ENCODE measurements around the gene PPP1R1A. TPM values are rescaled to one million over a fixed set of nuclear protein-coding genes. Genes with fewer than 3 reads are reported as not detected.

PPP1R1A gene
- total RNA-seq, 1 experiment from 2014 or later = 110 TPM

GRCh38 chr12:54622463-54623183 is 34.2 kb upstream of the PPP1R1A start:
- CTCF ChIA-PET = interaction anchor here (1.2 kb wide), 1 partner anchor 19 kb away, joined by 3 read pairs; no protein-coding TSS in a partner anchor
- H3K27ac ChIP-seq (ENCODE audit: low read depth, low read length, poor library complexity, severe bottlenecking) = peak overlapping the region; percentile 98

GRCh38 chr12:54616933-54617680 is 28.6 kb upstream of the PPP1R1A start:
- BruUV-seq (replicated peaks) = no TSS peak
- Histone ChIP-seq H3K27me3 (replicated peaks; ENCODE audit: insufficient read depth, low read depth, low read length, poor library complexity) (no peaks in the 10 kb centered on the region), H3K36me3 (ENCODE audit: insufficient read depth, low read length, poor library complexity, severe bottlenecking) (no peaks in the 10 kb centered on the region), H3K27ac (ENCODE audit: low read depth, low read length, poor library complexity, severe bottlenecking) (no peak overlapping the region), H3K4me1 (ENCODE audit: insufficient read depth, low read length, poor library complexity, severe bottlenecking) (peaks cover 15% of the 10 kb centered on the region), H3K9me3 (ENCODE audit: low read depth, low read length, poor library complexity, severe bottlenecking) (no peaks in the 10 kb centered on the region), H3K4me3 (ENCODE audit: low read depth, low read length, poor library complexity, severe bottlenecking) (no peak overlapping the region)
- POLR2A ChIA-PET (ENCODE audit: low non-redundant PET) = no interaction called here
- CTCF ChIA-PET = no interaction called here
- no peak for DNase-seq (ENCODE audit: low spot score)
- intact Hi-C loops (cut with micrococcal nuclease; ENCODE audit: unreplicated experiment) = no loop called here
- TF ChIP-seq EZH2 (IDR thresholded peaks at IDR 0.05; ENCODE audit: borderline replicate concordance, low read depth, low read length, poor library complexity, severe bottlenecking) (no peak), CTCF (conservative IDR thresholded peaks at IDR 0.05; ENCODE audit: low read depth, low read length) (no peak)

More at GRCh38 chr12:54622463-54623183, 34.2 kb upstream of the PPP1R1A start:
- BruUV-seq (replicated peaks) = no TSS peak
- peak; percentile 79 for DNase-seq (ENCODE audit: low spot score)
- Histone ChIP-seq H3K27me3 (replicated peaks; ENCODE audit: insufficient read depth, low read depth, low read length, poor library complexity) (no peaks in the 10 kb centered on the region), H3K36me3 (ENCODE audit: insufficient read depth, low read length, poor library complexity, severe bottlenecking) (peaks cover 5% of the 10 kb centered on the region), H3K4me1 (ENCODE audit: insufficient read depth, low read length, poor library complexity, severe bottlenecking) (peaks cover 59% of the 10 kb centered on the region), H3K9me3 (ENCODE audit: low read depth, low read length, poor library complexity, severe bottlenecking) (peaks cover 11% of the 10 kb centered on the region), H3K4me3 (ENCODE audit: low read depth, low read length, poor library complexity, severe bottlenecking) (no peak overlapping the region)
- intact Hi-C loops (cut with micrococcal nuclease; ENCODE audit: unreplicated experiment) = no loop called here
- no peak for TF ChIP-seq EZH2 (IDR thresholded peaks at IDR 0.05; ENCODE audit: borderline replicate concordance, low read depth, low read length, poor library complexity, severe bottlenecking)
- TF ChIP-seq CTCF (conservative IDR thresholded peaks at IDR 0.05; ENCODE audit: low read depth, low read length) = peak; percentile 69
- POLR2A ChIA-PET (ENCODE audit: low non-redundant PET) = interaction anchor here (0.6 kb wide), 2 partner anchors 15 to 92 kb away, joined by 3 to 4 read pairs; no protein-coding TSS in a partner anchor

DNA sequence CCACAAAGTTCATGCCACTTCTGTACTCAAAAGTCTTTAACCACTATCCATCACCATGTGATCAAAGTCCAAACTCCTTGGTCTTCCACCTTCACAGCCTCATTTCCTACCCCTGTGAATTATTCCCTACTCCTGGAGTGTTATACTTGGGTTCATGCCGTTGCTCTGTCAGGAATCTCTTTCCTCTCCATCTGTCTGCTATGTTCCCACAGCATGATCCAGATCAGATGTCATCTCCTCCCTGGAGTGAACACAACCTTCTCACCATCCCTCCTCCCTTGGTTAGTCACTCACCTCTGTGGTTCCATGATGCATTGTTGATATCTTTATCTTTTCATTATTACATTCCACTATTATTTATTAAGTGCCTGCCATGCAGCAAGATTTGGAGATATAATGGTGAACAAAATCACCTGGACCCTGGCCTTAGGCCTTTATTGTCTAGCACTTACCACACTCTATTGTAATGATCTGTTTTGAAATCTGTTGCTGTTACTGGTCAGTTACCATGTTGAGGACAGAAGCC is 23.8 kb upstream of the PPP1R1A start:
- intact Hi-C loops (cut with micrococcal nuclease; ENCODE audit: unreplicated experiment) = no loop called here
- BruUV-seq (replicated peaks) = no TSS peak
- H3K27ac ChIP-seq (ENCODE audit: low read depth, low read length, poor library complexity, severe bottlenecking) = no peak overlapping the region
- H3K36me3 ChIP-seq (ENCODE audit: insufficient read depth, low read length, poor library complexity, severe bottlenecking) = no peaks in the 10 kb centered on the region
- ChIA-PET POLR2A (ENCODE audit: low non-redundant PET) (no interaction called here), CTCF (no interaction called here)
- peaks cover 11% of the 10 kb centered on the region for H3K4me1 ChIP-seq (ENCODE audit: insufficient read depth, low read length, poor library complexity, severe bottlenecking)
- no peak for DNase-seq (ENCODE audit: low spot score)
- H3K4me3 ChIP-seq (ENCODE audit: low read depth, low read length, poor library complexity, severe bottlenecking) = no peak overlapping the region
- H3K27me3 ChIP-seq (replicated peaks; ENCODE audit: insufficient read depth, low read depth, low read length, poor library complexity) = no peaks in the 10 kb centered on the region
- TF ChIP-seq EZH2 (IDR thresholded peaks at IDR 0.05; ENCODE audit: borderline replicate concordance, low read depth, low read length, poor library complexity, severe bottlenecking) = no peak
- no peaks in the 10 kb centered on the region for H3K9me3 ChIP-seq (ENCODE audit: low read depth, low read length, poor library complexity, severe bottlenecking)
